HepG2 (cell line): ENCODE data around the gene NDUFB6. TPM values are rescaled to one million over a fixed set of nuclear protein-coding genes. Genes with fewer than 3 reads are reported as not detected.
A peak's percentile ranks its signal among the peaks of the same experiment; 100 is the strongest.

Experiments
- AHR ChIP-seq: IDR thresholded peaks from 2 replicates; pipeline ENCODE4 v1.6.1; 2018; ENCODE audit warnings: missing genetic modification reagents, missing compliant biosample characterization
- ATF1 ChIP-seq: IDR thresholded peaks from 2 replicates; pipeline ENCODE4 v1.6.1; 2016; ENCODE audit warnings: mild to moderate bottlenecking, control low read depth
- BORCS8-MEF2B ChIP-seq: sonication (generic); formaldehyde crosslinking; IDR thresholded peaks from 2 replicates; pipeline ENCODE4 v1.8.0; 2022; ENCODE audit warnings: mild to moderate bottlenecking, missing genetic modification reagents
- DBP ChIP-seq: sonication (generic); formaldehyde crosslinking; IDR thresholded peaks from 2 replicates; pipeline ENCODE4 v1.4.0; 2020; ENCODE audit warnings: missing genetic modification reagents; ENCODE audit errors: not compliant biosample characterization
- DNMT3B ChIP-seq: conservative IDR thresholded peaks from 2 replicates; pipeline ENCODE4 v1.6.1; 2016; ENCODE audit warnings: missing biosample characterization, control low read depth
- E2F1 ChIP-seq: sonication (generic); formaldehyde crosslinking; IDR thresholded peaks from 2 replicates; pipeline ENCODE4 v1.5.0; 2020; ENCODE audit warnings: missing genetic modification reagents
- EZH2 ChIP-seq: conservative IDR thresholded peaks from 2 replicates; pipeline ENCODE4 v1.6.1; 2012; ENCODE audit warnings: mild to moderate bottlenecking, low read depth, low read length, moderate library complexity
- FLYWCH1 ChIP-seq: sonication (generic); formaldehyde crosslinking; IDR thresholded peaks from 2 replicates; pipeline ENCODE4 v1.8.1; 2023; ENCODE audit warnings: mild to moderate bottlenecking, missing genetic modification reagents
- HIVEP1 ChIP-seq: sonication (generic); formaldehyde crosslinking; IDR thresholded peaks from 2 replicates; pipeline ENCODE4 v1.4.0; 2020; ENCODE audit warnings: mild to moderate bottlenecking, missing genetic modification reagents
- HMG20A ChIP-seq: IDR thresholded peaks from 2 replicates; pipeline ENCODE4 v1.6.1; 2016; ENCODE audit warnings: borderline replicate concordance
- HMGXB4 ChIP-seq, 2 experiments: sonication (generic) in 1 of 2; formaldehyde crosslinking in 1 of 2; IDR thresholded peaks; 2 replicates each; pipeline versions ENCODE4 v1.4.0 to v1.6.1; 2018 to 2020; ENCODE audit warnings: missing genetic modification reagents in 2 of 2, borderline replicate concordance in 1 of 2, low read depth in 1 of 2, mild to moderate bottlenecking in 1 of 2, missing biosample characterization in 1 of 2
- MEF2D ChIP-seq: sonication (generic); formaldehyde crosslinking; IDR thresholded peaks from 2 replicates; pipeline ENCODE4 v1.5.1; 2020; ENCODE audit warnings: mild to moderate bottlenecking, missing genetic modification reagents
- PBX3 ChIP-seq: sonication (generic); formaldehyde crosslinking; IDR thresholded peaks from 2 replicates; pipeline ENCODE4 v1.8.1; 2023; ENCODE audit warnings: missing genetic modification reagents, inconsistent platforms, borderline replicate concordance
- PRPF4 ChIP-seq: fragments of 200-400 bp; formaldehyde crosslinking; IDR thresholded peaks from 2 replicates; pipeline ENCODE4 v1.6.1; 2016; ENCODE audit warnings: low read length, low read depth; ENCODE audit not compliant: poor library complexity, severe bottlenecking
- RXRA ChIP-seq: sonication (generic); formaldehyde crosslinking; IDR thresholded peaks from 2 replicates; pipeline ENCODE4 v1.5.1; 2020; ENCODE audit warnings: missing genetic modification reagents
- SALL2 ChIP-seq: sonication (generic); formaldehyde crosslinking; IDR thresholded peaks from 2 replicates; pipeline ENCODE4 v1.8.1; 2023; ENCODE audit warnings: mild to moderate bottlenecking, missing genetic modification reagents, inconsistent platforms
- SMAD3 ChIP-seq: sonication (generic); formaldehyde crosslinking; IDR thresholded peaks from 2 replicates; pipeline ENCODE4 v1.4.0; 2020; ENCODE audit warnings: missing genetic modification reagents
- SMYD3 ChIP-seq: sonication (generic); formaldehyde crosslinking; IDR thresholded peaks from 2 replicates; pipeline ENCODE4 v1.8.1; 2023; ENCODE audit warnings: mild to moderate bottlenecking, missing genetic modification reagents
- THAP11 ChIP-seq: IDR thresholded peaks from 2 replicates; pipeline ENCODE4 v1.6.1; 2016; ENCODE audit warnings: missing biosample characterization, missing genetic modification reagents
- ZFP37 ChIP-seq: sonication (generic); formaldehyde crosslinking; IDR thresholded peaks from 2 replicates; pipeline ENCODE4 v1.4.0; 2020; ENCODE audit warnings: missing genetic modification reagents, borderline replicate concordance
- ZFP41 ChIP-seq: sonication (generic); formaldehyde crosslinking; IDR thresholded peaks from 2 replicates; pipeline ENCODE4 v1.4.0; 2020; ENCODE audit warnings: mild to moderate bottlenecking, missing genetic modification reagents, borderline replicate concordance
- ZNF567 ChIP-seq: sonication (generic); formaldehyde crosslinking; IDR thresholded peaks from 2 replicates; pipeline ENCODE4 v1.8.1; 2023; ENCODE audit warnings: mild to moderate bottlenecking, missing genetic modification reagents, borderline replicate concordance
- ZNF740 ChIP-seq: sonication (generic); formaldehyde crosslinking; IDR thresholded peaks from 2 replicates; pipeline ENCODE4 v1.4.0; 2020; ENCODE audit warnings: missing genetic modification reagents
- ZNF747 ChIP-seq: sonication (generic); formaldehyde crosslinking; IDR thresholded peaks from 2 replicates; pipeline ENCODE4 v1.8.1; 2023; ENCODE audit warnings: missing genetic modification reagents, mild to moderate bottlenecking, borderline replicate concordance
- ZNF790 ChIP-seq: sonication (generic); formaldehyde crosslinking; IDR thresholded peaks from 2 replicates; pipeline ENCODE4 v1.8.0; 2022; ENCODE audit warnings: missing genetic modification reagents, mild to moderate bottlenecking, borderline replicate concordance
- polyA plus RNA-seq, 8 experiments: library from polyadenylated mRNA; depleted of rRNA in 3 of 8; stranded (reverse) in 7 of 8; unstranded in 1 of 8; fragments of >200 nt; fragmentation: Illumina TruSeq in 4 of 8; extraction: Trizol in 4 of 8; gene quantifications; 2 replicates each; pipeline versions ENCODE4 v1.2.1 to v1.2.3, GENCODE V29; 2011 to 2016; ENCODE audit warnings: low read depth in 4 of 8, missing spikeins in 1 of 8, mixed read lengths in 1 of 8; ENCODE audit not compliant: insufficient read depth in 1 of 8
- total RNA-seq, 5 experiments: library from RNA; depleted of rRNA; stranded (reverse); fragments of >200 nt; fragmentation: Illumina TruSeq; extraction: Trizol; gene quantifications; 2 replicates each; pipeline ENCODE4 v1.2.3, GENCODE V29; 2016; ENCODE audit warnings: low read depth in 1 of 5

NDUFB6 gene
- total and polyA plus RNA-seq, 2 of the 13 experiments (the other 11 are each of a cell fraction or from before 2014, with no cell fraction given) = 31.2 to 81.9 TPM

- TF ChIP-seq ZFP37 (CRISPR knock-in tag) = 0 out of 2 replicates have a peak, but pooled peaks have one; percentile 50
- 0 out of 2 replicates have a peak, but pooled peaks have one; percentile 38 for TF ChIP-seq SALL2
- TF ChIP-seq ZNF740 (CRISPR knock-in tag) = 0 out of 2 replicates have a peak, but pooled peaks have one; percentile 54
- TF ChIP-seq RXRA (CRISPR knock-in tag) = peak; percentile 70; the same call in 1 of the 2 replicates
- no peak for TF ChIP-seq ZFP41 (CRISPR knock-in tag)
- TF ChIP-seq AHR (CRISPR knock-in tag) = no peak
- TF ChIP-seq ZNF790 = no peak
- no peak for TF ChIP-seq PRPF4
- TF ChIP-seq E2F1 (CRISPR knock-in tag) = peak; percentile 73; the same call in 1 of the 2 replicates
- TF ChIP-seq HIVEP1 (CRISPR knock-in tag) = no peak
- no peak for TF ChIP-seq ZNF567 (CRISPR knock-in tag)
- 0 out of 2 replicates have a peak, but pooled peaks have one; percentile 61 for TF ChIP-seq MEF2D (CRISPR knock-in tag)
- TF ChIP-seq SMYD3 = no peak
- TF ChIP-seq FLYWCH1 = no peak
- TF ChIP-seq HMG20A (CRISPR knock-in tag) = no peak
- TF ChIP-seq BORCS8-MEF2B (CRISPR knock-in tag) = 0 out of 2 replicates have a peak, but pooled peaks have one; percentile 8
- TF ChIP-seq THAP11 (CRISPR knock-in tag) = peak; percentile 79
- TF ChIP-seq DNMT3B = no peak
- peak; percentile 69; the same call in 1 of the 2 replicates for TF ChIP-seq SMAD3 (CRISPR knock-in tag)
- TF ChIP-seq ATF1 = peak; percentile 70
- TF ChIP-seq ZNF747 = 0 out of 2 replicates have a peak, but pooled peaks have one; percentile 58
- peak; percentile 79 to 85; a peak in 2 of 4 replicates for TF ChIP-seq HMGXB4 (CRISPR knock-in tag; IDR thresholded peaks at IDR 0.05; ENCODE audit: borderline replicate concordance in 1 of 2, low read depth in 1 of 2)
- no peak for TF ChIP-seq DBP (CRISPR knock-in tag)
- TF ChIP-seq PBX3 (CRISPR knock-in tag) = no peak
- no peak for TF ChIP-seq EZH2
Observed at GRCh38 chr9:32550562-32551275, 22.2 kb downstream of the NDUFB6 start (continued).
